Measurements from ENCODE around the gene SPTBN5.

- TF ChIP-seq CTCF (IDR thresholded peaks at IDR 0.05) = no peak
- no peak for TF ChIP-seq POLR2A (IDR thresholded peaks at IDR 0.05)
These were observed 13.5 kb downstream of the SPTBN5 start for GRCh38 chr15:41880156-41880877.
